Thyroid gland (tissue), 4 donors: ENCODE results near the gene NRROS. TPM values are rescaled to one million over a fixed set of nuclear protein-coding genes. Genes with fewer than 3 reads are reported as not detected.
A peak's percentile ranks its signal among the peaks of the same experiment; 100 is the strongest.

Source experiments
- DNase-seq, 2 donors: peaks; one replicate each; pipeline ENCODE4 v3.0.0-alpha.2; 2019
- H3K27ac ChIP-seq, 3 donors: fragments of 200-600 bp; sonication (generic); 1 replicate in 2 of 3; 2 replicates in 1 of 3; pipeline ENCODE4 v1.5.1; 2016 to 2019; ENCODE audit warnings: mild to moderate bottlenecking in 1 of 3, moderate library complexity in 1 of 3
- H3K27me3 ChIP-seq: fragments of 200-600 bp; sonication (generic); one replicate; pipeline ENCODE4 v1.5.1; 2019
- H3K36me3 ChIP-seq, 2 donors: fragments of 200-600 bp; sonication (generic); one replicate each; pipeline ENCODE4 v1.5.1; 2016 to 2019
- H3K4me1 ChIP-seq, 2 donors: fragments of 200-600 bp; sonication (generic); one replicate each; pipeline ENCODE4 v1.5.1; 2017 to 2019
- H3K4me3 ChIP-seq, 3 donors: fragments of 200-600 bp; sonication (generic); replicated peaks in 1 of 3; 1 replicate in 2 of 3; 2 replicates in 1 of 3; pipeline ENCODE4 v1.5.1; 2016; ENCODE audit warnings: mild to moderate bottlenecking in 1 of 3
- H3K9me3 ChIP-seq: fragments of 200-600 bp; sonication (generic); one replicate; pipeline ENCODE4 v1.5.1; 2017
- CTCF ChIP-seq, 6 experiments: fragments of 200-600 bp in 3 of 6; fragments of 450-650 bp in 3 of 6; sonication (generic) in 3 of 6; IDR thresholded peaks; one replicate each; pipeline ENCODE4 v1.5.1; 2016 to 2019; ENCODE audit warnings: antibody characterized with exemption in 6 of 6, mild to moderate bottlenecking in 2 of 6, inconsistent platforms in 1 of 6, moderate library complexity in 1 of 6
- POLR2A ChIP-seq, 2 donors: fragments of 450-650 bp; IDR thresholded peaks; one replicate each; pipeline ENCODE4 v1.6.1; 2017; ENCODE audit warnings: antibody characterized with exemption in 2 of 2, mild to moderate bottlenecking in 2 of 2, moderate library complexity in 1 of 2
- WGBS, 2 donors: methylation state at CpG; one replicate each; pipeline ENCODE4 v1.1.5; 2017; 5-methylcytosine and 5-hydroxymethylcytosine counted together
- intact Hi-C: fragments of 100-400 bp; cut with DNase I; formaldehyde crosslinking; loops from one replicate; pipeline ENCODE4 v1.15.1; 2023
- total RNA-seq, 4 donors: library from RNA; depleted of rRNA; stranded (reverse); fragments of >200 nt; gene quantifications; one replicate each; pipeline ENCODE4 v1.2.3, GENCODE V29; 2016

NRROS gene
- total RNA-seq, 4 donors from 2014 or later: 1.2 to 3.9 (median 1.7) TPM

- H3K4me1 ChIP-seq: no peaks in the 10 kb centered on the region
- H3K27me3 ChIP-seq: no peaks in the 10 kb centered on the region
- intact Hi-C loops: no loop called here
- H3K4me3 ChIP-seq: no peak overlapping the region
- TF ChIP-seq CTCF (IDR thresholded peaks at IDR 0.05): no peak
- TF ChIP-seq POLR2A (IDR thresholded peaks at IDR 0.05): no peak
- no peak overlapping the region for H3K27ac ChIP-seq
- DNase-seq: no peak
- no peaks in the 10 kb centered on the region for H3K36me3 ChIP-seq
- H3K9me3 ChIP-seq: no peaks in the 10 kb centered on the region
- WGBS, 2 donors: 92 to 93% methylated on average over 7 of the region's 7 CpGs
Observed at GRCh38 chr3:196600359-196600758, 39.1 kb upstream of the NRROS start.

GRCh38 chr3:196602673-196603072 lies 36.8 kb upstream of the NRROS start:
- 95% methylated on average over 6 of the region's 6 CpGs for WGBS, 2 donors
- Histone ChIP-seq H3K27ac (no peak overlapping the region), H3K4me3 (no peak overlapping the region), H3K36me3 (no peaks in the 10 kb centered on the region), H3K27me3 (no peaks in the 10 kb centered on the region), H3K9me3 (no peaks in the 10 kb centered on the region), H3K4me1 (no peaks in the 10 kb centered on the region)
- intact Hi-C loops: no loop called here
- DNase-seq: no peak
- TF ChIP-seq POLR2A (IDR thresholded peaks at IDR 0.05) (no peak), CTCF (IDR thresholded peaks at IDR 0.05) (no peak)

- WGBS, 2 donors: 25% methylated on average over 7 of the region's 7 CpGs
- intact Hi-C loops: no loop called here
- Histone ChIP-seq H3K27ac (no peak overlapping the region), H3K36me3 (no peaks in the 10 kb centered on the region), H3K9me3 (no peaks in the 10 kb centered on the region), H3K4me3 (no peak overlapping the region), H3K4me1 (no peaks in the 10 kb centered on the region), H3K27me3 (no peaks in the 10 kb centered on the region)
- TF ChIP-seq CTCF (IDR thresholded peaks at IDR 0.05): no peak
- peak; percentile 24 to 49 for DNase-seq
Observed at GRCh38 chr3:196603683-196604082, 35.8 kb upstream of the NRROS start.

- TF ChIP-seq POLR2A (IDR thresholded peaks at IDR 0.05) (no peak), CTCF (IDR thresholded peaks at IDR 0.05) (no peak)
- no peak for DNase-seq
- Histone ChIP-seq H3K27me3 (no peaks in the 10 kb centered on the region), H3K4me3 (no peak overlapping the region), H3K36me3 (no peaks in the 10 kb centered on the region), H3K27ac (no peak overlapping the region), H3K4me1 (peaks cover 1 to 5% of the 10 kb centered on the region in 2 donors), H3K9me3 (no peaks in the 10 kb centered on the region)
- WGBS, 2 donors: 81 to 86% methylated on average over 13 of the region's 13 CpGs
- intact Hi-C loops: no loop called here
Observed at GRCh38 chr3:196604548-196604947, 34.9 kb upstream of the NRROS start.

- TF ChIP-seq POLR2A (IDR thresholded peaks at IDR 0.05) (no peak), CTCF (IDR thresholded peaks at IDR 0.05) (no peak)
- Histone ChIP-seq H3K4me3 (no peak overlapping the region), H3K9me3 (no peaks in the 10 kb centered on the region), H3K36me3 (no peaks in the 10 kb centered on the region), H3K27me3 (no peaks in the 10 kb centered on the region), H3K27ac (no peak overlapping the region), H3K4me1 (peaks cover 4 to 22% of the 10 kb centered on the region in 2 donors)
- DNase-seq: no peak
- intact Hi-C loops: loop anchor here (2.0 kb wide), 1 partner anchor 76 kb away; no protein-coding TSS in a partner anchor
- WGBS, 2 donors: 92 to 93% methylated on average over 2 of the region's 2 CpGs
Observed at GRCh38 chr3:196608693-196609092, 30.8 kb upstream of the NRROS start.
